Aorta (tissue), 5 donors: ENCODE results near the gene APPBP2. TPM values are rescaled to one million over a fixed set of nuclear protein-coding genes. Genes with fewer than 3 reads are reported as not detected.

Source experiments
- ATAC-seq: fragments of 200-7000 bp; cut with Tn5 transposase; one replicate; pipeline ENCODE4 v1.9.1; 2022; ENCODE audit warnings: moderate library complexity; ENCODE audit not compliant: low FRiP score
- DNase-seq, 2 donors: peaks; one replicate each; pipeline ENCODE4 v3.0.0-alpha.2; 2020
- H3K27ac ChIP-seq, 2 donors: one replicate each; pipeline ENCODE4 v1.5.1; 2013; ENCODE audit warnings: low read length in 2 of 2, mild to moderate bottlenecking in 2 of 2, moderate library complexity in 2 of 2, control low read depth in 1 of 2, inconsistent platforms in 1 of 2, low read depth in 1 of 2
- H3K27me3 ChIP-seq, 2 donors: one replicate each; pipeline ENCODE4 v1.6.1; 2013; ENCODE audit warnings: control low read depth in 1 of 2, low read length in 1 of 2, mild to moderate bottlenecking in 1 of 2, moderate library complexity in 1 of 2; ENCODE audit not compliant: insufficient read depth in 2 of 2, control insufficient read depth in 1 of 2
- H3K36me3 ChIP-seq, 2 donors: one replicate each; pipeline ENCODE4 v1.6.1; 2013; ENCODE audit warnings: control low read depth in 1 of 2, low read length in 1 of 2, mild to moderate bottlenecking in 1 of 2; ENCODE audit not compliant: insufficient read depth in 2 of 2, control insufficient read depth in 1 of 2
- H3K4me1 ChIP-seq, 2 donors: one replicate each; pipeline ENCODE4 v1.6.1; 2013; ENCODE audit warnings: low read length in 2 of 2, control low read depth in 1 of 2, mild to moderate bottlenecking in 1 of 2, moderate library complexity in 1 of 2; ENCODE audit not compliant: insufficient read depth in 2 of 2, control insufficient read depth in 1 of 2
- H3K4me3 ChIP-seq, 2 donors: one replicate each; pipeline ENCODE4 v1.5.1; 2013; ENCODE audit warnings: low read length in 2 of 2, control low read depth in 1 of 2, mild to moderate bottlenecking in 1 of 2
- H3K9me3 ChIP-seq: one replicate; pipeline ENCODE4 v1.6.1; 2013; ENCODE audit warnings: mild to moderate bottlenecking, low read length; ENCODE audit not compliant: control insufficient read depth
- WGBS, 2 donors: extraction: QIAGEN DNeasy Blood & Tissue Kit; methylation state at CpG; one replicate each; pipeline ENCODE4 v1.1.7; 2013; 5-methylcytosine and 5-hydroxymethylcytosine counted together
- intact Hi-C, 2 donors: fragments of 100-400 bp; cut with DNase I; formaldehyde crosslinking; loops; one replicate each; pipeline versions ENCODE4 v1.14.2 to v1.15.0; 2022
- polyA plus RNA-seq, 2 donors: library from polyadenylated mRNA; stranded (reverse); fragments of 200-250 nt; gene quantifications; one replicate each; pipeline ENCODE4 v1.2.3, GENCODE V29; 2013
- total RNA-seq, 2 donors: library from RNA; stranded (reverse); fragmentation: NEBNext Ultra II Directional; extraction: Animal tissue kit (Norgen Biotek cat#: 25700); gene quantifications; one replicate each; pipeline ENCODE4 v1.2.1, GENCODE V29; 2021
- donor health status: healthy with polysubstance abuse.
- donor health status: Bipolar disorder and iron deficiency.
- donor health status: DM: no; HTN: no; CAD: no.
- donor health status: DM: no; HTN: no; CAD: no.
- donor health status: DM: yes; HTN: yes; CAD: no.

APPBP2 gene
- total and polyA plus RNA-seq, 4 donors = 4.5 to 49.3 (median 24.6) TPM

GRCh38 chr17:60396412-60396811, 129.6 kb downstream of the APPBP2 start:
- DNase-seq (no peak), ATAC-seq (no peak)
- Histone ChIP-seq H3K4me3 (no peak overlapping the region), H3K36me3 (no peaks in the 10 kb centered on the region), H3K27me3 (no peaks in the 10 kb centered on the region), H3K4me1 (no peaks in the 10 kb centered on the region), H3K9me3 (no peaks in the 10 kb centered on the region), H3K27ac (no peak overlapping the region)
- 64 to 71% methylated on average over 3 of the region's 3 CpGs for WGBS, 2 donors
- intact Hi-C loops = no loop called here

GRCh38 chr17:60395508-60396065, 130.5 kb downstream of the APPBP2 start:
- Histone ChIP-seq H3K9me3 (no peaks in the 10 kb centered on the region), H3K27me3 (no peaks in the 10 kb centered on the region), H3K4me3 (no peak overlapping the region), H3K36me3 (no peaks in the 10 kb centered on the region), H3K4me1 (no peaks in the 10 kb centered on the region), H3K27ac (no peak overlapping the region)
- WGBS, 2 donors = 86 to 88% methylated on average over 4 of the region's 4 CpGs
- ATAC-seq (no peak), DNase-seq (no peak)
- intact Hi-C loops = no loop called here

- DNase-seq (no peak), ATAC-seq (no peak)
- Histone ChIP-seq H3K4me1 (no peaks in the 10 kb centered on the region), H3K36me3 (no peaks in the 10 kb centered on the region), H3K4me3 (no peak overlapping the region), H3K9me3 (no peaks in the 10 kb centered on the region), H3K27me3 (no peaks in the 10 kb centered on the region), H3K27ac (no peak overlapping the region)
- WGBS, 2 donors = 96% methylated on average over 17 of the region's 17 CpGs
- intact Hi-C loops = loop anchor here in 1 of 2 donors (2.0 kb wide), 1 partner anchor 75 kb away; no protein-coding TSS in a partner anchor
These were observed 132.0 kb downstream of the APPBP2 start for GRCh38 chr17:60393840-60394723.

Other genes starting within 250 kb of the APPBP2 start
- gene USP32, start 134.1 kb downstream of the APPBP2 start, total RNA-seq = 10 to 100 TPM; 53.7 to 57.7 TPM
- gene USP32, start 134.1 kb downstream of the APPBP2 start, polyA plus RNA-seq = 10 to 100 TPM in 1 of 2 donors, 1 to 10 TPM in 1; 9.1 to 10.9 TPM
- not detected for gene CHCT1, start 103.8 kb downstream of the APPBP2 start, total RNA-seq
- gene CHCT1, start 103.8 kb downstream of the APPBP2 start, polyA plus RNA-seq = not detected
- gene PPM1D, start 74.0 kb upstream of the APPBP2 start, total RNA-seq = 10 to 100 TPM; 15.8 to 16.0 TPM
- gene PPM1D, start 74.0 kb upstream of the APPBP2 start, polyA plus RNA-seq = 1 to 10 TPM; 2.0 to 4.4 TPM
- gene BCAS3, start 151.6 kb upstream of the APPBP2 start, total RNA-seq = 10 to 100 TPM; 34.3 to 47.6 TPM
- 10 to 100 TPM; 11.6 to 20.5 TPM for gene BCAS3, start 151.6 kb upstream of the APPBP2 start, polyA plus RNA-seq